Measurements from ENCODE around the gene SUN2. TPM values are rescaled to one million over a fixed set of nuclear protein-coding genes. Genes with fewer than 3 reads are reported as not detected.
A peak's percentile ranks its signal among the peaks of the same experiment; 100 is the strongest.

Gene SUN2
- total and polyA plus RNA-seq, 2 of the 13 experiments (the other 11 are each of a cell fraction or from before 2014, with no cell fraction given), result 45.6 to 56.6 TPM

GRCh38 chr22:38705235-38706100, 50.3 kb downstream of the SUN2 start, which contains the start of gene GTPBP1 (continued):
- peak; percentile 41; the same call in 1 of the 2 replicates for TF ChIP-seq FOSL2 (CRISPR knock-in tag; IDR thresholded peaks at IDR 0.05)
- TF ChIP-seq ZMYM3 (CRISPR knock-in tag; IDR thresholded peaks at IDR 0.05), result no peak
- TF ChIP-seq IKZF5 (CRISPR knock-in tag; IDR thresholded peaks at IDR 0.05), result peak; percentile 63
- no peak for TF ChIP-seq CAMTA2 (CRISPR knock-in tag; IDR thresholded peaks at IDR 0.05; ENCODE audit: borderline replicate concordance)
- no peak for TF ChIP-seq ZNF326 (CRISPR knock-in tag; IDR thresholded peaks at IDR 0.05; ENCODE audit: borderline replicate concordance)
- peak; percentile 59; the same call in 1 of the 2 replicates for TF ChIP-seq PATZ1 (CRISPR knock-in tag; IDR thresholded peaks at IDR 0.05)
- no peak for TF ChIP-seq SIN3B (IDR thresholded peaks at IDR 0.05; ENCODE audit: low read length)
- TF ChIP-seq NFE2 (CRISPR knock-in tag; IDR thresholded peaks at IDR 0.05), result no peak
- no peak for TF ChIP-seq CHD4 (IDR thresholded peaks at IDR 0.05; ENCODE audit: borderline replicate concordance, low read length)
- TF ChIP-seq CSRNP1 (CRISPR knock-in tag; IDR thresholded peaks at IDR 0.05), result no peak
- no peak for TF ChIP-seq ERF (CRISPR knock-in tag; IDR thresholded peaks at IDR 0.05)
- peak; percentile 64; the same call in 1 of the 2 replicates for TF ChIP-seq PHF21A (CRISPR knock-in tag; IDR thresholded peaks at IDR 0.05)
- no peak for TF ChIP-seq SRSF4 (IDR thresholded peaks at IDR 0.05; ENCODE audit: low read depth, low read length, poor library complexity, severe bottlenecking)
- 0 out of 2 replicates have a peak, but pooled peaks have one; percentile 66 for TF ChIP-seq IRF9 (CRISPR knock-in tag; IDR thresholded peaks at IDR 0.05; ENCODE audit: borderline replicate concordance)
- peak; percentile 94 for TF ChIP-seq E2F1 (CRISPR knock-in tag; IDR thresholded peaks at IDR 0.05)
- TF ChIP-seq ZNF503 (CRISPR knock-in tag; IDR thresholded peaks at IDR 0.05), result no peak
- TF ChIP-seq ZNF121 (CRISPR knock-in tag; IDR thresholded peaks at IDR 0.05), result no peak
- TF ChIP-seq ZNF496 (CRISPR knock-in tag; IDR thresholded peaks at IDR 0.05; ENCODE audit: insufficient replicate concordance), result no peak
- TF ChIP-seq TARDBP (CRISPR knock-in tag; IDR thresholded peaks at IDR 0.05), result peak; percentile 38

Measured in HepG2 (cell line).